AG04449 (cell line): ENCODE results near the gene C3orf49.

ENCODE experiments used
- CTCF ChIA-PET: fragments of 350-600 bp; formaldehyde crosslinking; extraction: SDS; loops from one replicate; lab custom pipeline; 2021; ENCODE audit warnings: antibody characterized with exemption; lab: Yijun Ruan, JAX
- POLR2A ChIA-PET: fragments of 400-600, 350-600 bp; formaldehyde crosslinking; extraction: SDS; loops from one replicate; lab custom pipeline; 2020; ENCODE audit warnings: antibody characterized with exemption, inconsistent platforms; lab: Yijun Ruan, JAX
- DNase-seq: peaks from one replicate; pipeline ENCODE4 v3.0.0-alpha.2; 2010; ENCODE audit warnings: low read depth, low spot score
- H3K4me3 ChIP-seq: 2 replicates; pipeline ENCODE4 v1.5.1; 2011; ENCODE audit warnings: low read depth, mild to moderate bottlenecking, control low read depth, low read length
- CTCF ChIP-seq: IDR thresholded peaks from one replicate; pipeline ENCODE4 v1.5.1; 2011; ENCODE audit warnings: mild to moderate bottlenecking, moderate library complexity, low read length, control low read depth, inconsistent platforms; ENCODE audit not compliant: insufficient read depth; ENCODE audit errors: missing control alignments

The C3orf49 gene

DNA sequence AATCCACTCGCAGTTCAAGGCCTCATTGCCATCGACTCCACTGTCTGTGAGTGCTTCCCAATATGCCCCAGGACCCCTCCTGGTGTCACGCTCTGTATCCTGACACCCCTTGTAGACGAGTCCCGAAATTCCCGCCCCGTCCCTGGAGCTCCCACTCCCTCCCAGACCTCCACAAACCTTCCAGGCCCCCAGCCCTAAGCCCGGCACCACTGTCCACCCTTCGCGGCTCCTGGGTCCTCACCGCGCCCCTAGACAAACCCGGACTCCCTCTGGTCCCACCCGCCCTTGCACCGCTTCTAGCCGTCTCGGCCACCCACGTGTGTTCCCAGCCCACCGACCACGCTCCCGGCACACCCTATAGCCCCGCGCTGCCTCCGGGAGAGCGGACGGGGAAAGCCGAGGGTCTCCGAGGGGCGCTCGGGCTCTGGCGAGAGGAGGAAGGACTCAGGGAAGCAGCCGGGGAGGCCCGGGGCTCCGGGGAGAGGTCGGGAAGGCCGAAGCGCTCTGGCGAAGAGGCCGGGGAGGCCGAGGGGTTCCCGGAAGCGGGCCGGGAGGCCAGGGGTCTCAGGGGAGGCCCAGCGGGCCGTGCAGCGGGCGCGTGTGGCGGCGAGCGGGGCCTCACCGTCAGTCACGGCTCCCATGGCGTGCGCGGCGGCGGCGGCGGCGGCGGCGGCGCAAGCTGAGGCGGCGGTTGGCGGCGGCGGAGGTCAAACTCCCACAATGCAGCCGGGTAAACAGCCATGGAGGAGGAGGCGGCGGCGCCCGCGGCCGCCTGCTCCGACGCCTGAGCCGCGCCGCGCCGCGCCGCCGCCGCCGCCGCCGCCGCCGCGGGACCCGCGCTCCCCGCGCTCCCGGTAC is 44.3 kb downstream of the C3orf49 start, which contains the start of the genes ATXN7 and THOC7:
Gene ATXN7, plus strand, starts transcription at position 718 of the 858 bp plus-strand sequence. CDS start 48,732 bp downstream, outside the sequence.
Gene THOC7, minus strand, starts transcription at position 656 of the 858 bp plus-strand sequence. Its CDS starts 15 bp downstream, at position 641.
- no peak for DNase-seq
- H3K4me3 ChIP-seq, result peak within 1 kb of the TSS; percentile 88
- no peak for TF ChIP-seq CTCF
- ChIA-PET CTCF (no interaction called here), POLR2A (interaction anchor here (0.6 to 1.7 kb wide), 2 partner anchors 47 to 49 kb away, joined by 3 to 7 read pairs; partner anchors contain the start of gene SCAANT1)

DNA sequence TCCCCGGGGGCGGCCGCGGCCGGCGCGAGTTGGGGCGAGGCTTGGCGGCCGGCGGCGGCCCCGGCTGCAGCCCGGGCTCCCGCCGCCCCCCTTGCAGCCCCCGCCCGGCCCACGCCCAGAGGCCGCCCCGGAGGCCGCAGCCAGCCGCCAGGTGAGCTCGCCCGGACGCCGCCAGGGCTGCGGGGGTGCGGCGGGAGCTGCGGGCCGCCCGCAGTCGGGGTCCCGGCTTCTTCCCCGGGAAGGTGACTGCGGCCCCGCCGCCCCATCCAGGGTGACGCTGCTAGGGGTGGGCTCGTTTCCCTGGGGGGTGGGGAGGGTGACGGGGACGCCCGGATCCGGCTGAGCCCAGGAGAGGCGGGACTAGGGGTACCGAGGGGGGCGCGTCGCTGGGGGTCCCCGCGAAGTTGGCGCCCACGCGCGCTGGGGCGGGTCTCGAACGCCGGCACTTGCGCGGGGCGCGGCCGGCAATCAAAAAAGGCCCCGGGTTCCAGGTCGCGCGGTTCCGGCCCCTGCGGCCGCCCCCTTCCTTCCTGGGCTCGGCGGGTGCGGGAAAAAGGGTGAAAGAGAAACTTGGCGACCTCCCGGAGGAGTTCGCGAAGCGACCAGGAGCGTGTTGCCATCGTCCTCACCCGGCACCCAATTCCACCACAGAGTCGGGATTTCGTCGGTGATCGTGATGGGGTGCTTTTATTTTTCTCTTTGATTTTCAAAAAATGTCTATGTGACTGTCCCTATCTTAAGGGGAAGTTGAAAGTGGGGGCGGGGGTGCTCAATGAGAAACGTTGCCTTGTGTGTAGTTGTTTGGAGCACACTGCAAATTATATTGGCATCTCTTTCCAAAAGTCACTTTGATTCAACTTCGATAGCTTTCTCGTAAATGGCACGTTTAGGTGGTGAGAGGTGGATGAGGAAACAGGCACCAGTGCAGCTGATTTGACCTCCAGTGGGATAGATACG is 45.2 kb downstream of the C3orf49 start:
- no peak for DNase-seq
- CTCF ChIA-PET, result no interaction called here
- TF ChIP-seq CTCF, result no peak
- POLR2A ChIA-PET, result interaction anchor here (0.6 to 1.7 kb wide), 2 partner anchors 46 to 48 kb away, joined by 3 to 7 read pairs; partner anchors contain the start of gene SCAANT1
- H3K4me3 ChIP-seq, result peak overlapping the region; percentile 88

GRCh38 chr3:63864965-63865327 is 45.8 kb downstream of the C3orf49 start:
- no peak for TF ChIP-seq CTCF
- ChIA-PET POLR2A (interaction anchor here (1.7 kb wide), 1 partner anchor 47 kb away, joined by 7 read pairs; the partner anchor contains the start of gene SCAANT1), CTCF (no interaction called here)
- DNase-seq, result no peak
- peak overlapping the region; percentile 88 for H3K4me3 ChIP-seq

DNA sequence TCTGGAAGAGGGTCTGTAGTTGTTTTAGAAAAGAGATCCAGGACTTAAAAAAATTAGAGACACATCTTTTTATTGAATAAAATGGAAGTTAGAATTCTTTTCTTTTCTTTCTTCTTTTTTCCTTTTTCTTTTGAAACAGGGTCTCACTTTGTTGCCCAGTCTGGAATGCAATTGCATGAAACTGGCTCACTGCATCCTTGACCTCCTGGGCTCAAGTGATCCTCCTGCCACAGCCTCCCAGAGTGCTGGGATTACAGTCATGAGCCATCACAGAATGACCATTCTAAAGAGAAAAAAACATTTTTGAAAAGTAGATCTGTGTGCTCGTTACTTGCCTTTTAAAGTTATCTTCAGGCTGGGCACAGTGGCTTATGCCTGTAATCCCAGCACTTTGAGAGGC is 48.1 kb downstream of the C3orf49 start:
- no peak overlapping the region for H3K4me3 ChIP-seq
- ChIA-PET CTCF (no interaction called here), POLR2A (no interaction called here)
- no peak for TF ChIP-seq CTCF
- DNase-seq, result no peak

GRCh38 chr3:63869940-63870614 is 51.0 kb downstream of the C3orf49 start:
- TF ChIP-seq CTCF, result no peak
- ChIA-PET CTCF (interaction anchor here (0.6 to 2.0 kb wide), 4 partner anchors 12 to 140 kb away, joined by 3 to 7 read pairs (median 3); no protein-coding TSS in a partner anchor), POLR2A (no interaction called here)
- no peak for DNase-seq
- H3K4me3 ChIP-seq, result no peak overlapping the region
